ENCODE measurements around the gene TMEM98. TPM values are rescaled to one million over a fixed set of nuclear protein-coding genes. Genes with fewer than 3 reads are reported as not detected.

The TMEM98 gene
- 161 and 194 TPM in 2 replicates for total RNA-seq

GRCh38 chr17:32927724-32928585, at the start of gene TMEM98:
Gene TMEM98, plus strand, starts transcription at chr17:32928153. Its CDS starts 3,376 bp downstream, at chr17:32931529.

Other genes starting within 250 kb of the TMEM98 start
- gene MYO1D, start 51.0 kb upstream of the TMEM98 start, total RNA-seq = 21.7 and 30.9 TPM in 2 replicates
- not detected in 2 replicates for gene SPACA3, start 63.7 kb downstream of the TMEM98 start, total RNA-seq